Esophagus muscularis mucosa (tissue), 4 donors: ENCODE data around the gene TNFRSF14. TPM values are rescaled to one million over a fixed set of nuclear protein-coding genes. Genes with fewer than 3 reads are reported as not detected.

Source experiments
- DNase-seq: peaks from one replicate; pipeline ENCODE4 v3.0.0-alpha.2; 2017; ENCODE audit errors: extremely low spot score
- H3K27ac ChIP-seq, 4 donors: fragments of 200-600 bp; sonication (generic); replicated peaks in 1 of 4; 1 replicate in 3 of 4; 2 replicates in 1 of 4; pipeline ENCODE4 v1.5.1; 2016 to 2019; ENCODE audit warnings: mild to moderate bottlenecking in 1 of 4
- H3K27me3 ChIP-seq, 4 donors: fragments of 200-600 bp; sonication (generic); one replicate each; pipeline versions ENCODE4 v1.5.1 to v1.6.0; 2016 to 2019
- H3K36me3 ChIP-seq, 4 donors: fragments of 200-600 bp; sonication (generic); one replicate each; pipeline ENCODE4 v1.5.1; 2016 to 2019
- H3K4me1 ChIP-seq, 4 donors: fragments of 200-600 bp; sonication (generic); one replicate each; pipeline ENCODE4 v1.5.1; 2016 to 2019
- H3K4me3 ChIP-seq, 4 donors: fragments of 200-600 bp; sonication (generic); 1 replicate in 2 of 4; 2 replicates in 2 of 4; pipeline ENCODE4 v1.5.1; 2016 to 2019; ENCODE audit warnings: mild to moderate bottlenecking in 4 of 4, moderate library complexity in 1 of 4
- H3K9me3 ChIP-seq, 4 donors: fragments of 200-600 bp; sonication (generic); 1 replicate in 3 of 4; 2 replicates in 1 of 4; pipeline ENCODE4 v1.5.1; 2016 to 2019
- CTCF ChIP-seq, 3 experiments: fragments of 200-600 bp in 2 of 3; fragments of 450-650 bp in 1 of 3; sonication (generic) in 2 of 3; IDR thresholded peaks; one replicate each; pipeline ENCODE4 v1.5.1; 2017 to 2019; ENCODE audit warnings: antibody characterized with exemption in 3 of 3, mild to moderate bottlenecking in 2 of 3, moderate library complexity in 1 of 3
- EP300 ChIP-seq: sonication (generic); formaldehyde crosslinking; IDR thresholded peaks from one replicate; pipeline ENCODE4 v1.6.1; 2017; ENCODE audit warnings: antibody characterized with exemption
- POLR2A ChIP-seq: fragments of 450-650 bp; IDR thresholded peaks from one replicate; pipeline ENCODE4 v1.6.1; 2017; ENCODE audit warnings: antibody characterized with exemption, moderate library complexity, mild to moderate bottlenecking, low read depth
- POLR2AphosphoS5 ChIP-seq, 2 donors: sonication (generic); formaldehyde crosslinking; IDR thresholded peaks; one replicate each; pipeline ENCODE4 v1.6.1; 2017; ENCODE audit warnings: antibody characterized with exemption in 2 of 2
- WGBS: methylation state at CpG from one replicate; pipeline ENCODE4 v1.1.5; 2018; 5-methylcytosine and 5-hydroxymethylcytosine counted together
- intact Hi-C: fragments of 100-400 bp; cut with DNase I; formaldehyde crosslinking; loops from one replicate; pipeline ENCODE4 v1.15.1; 2023
- total RNA-seq, 4 donors: library from RNA; depleted of rRNA; stranded (reverse); fragments of >200 nt; gene quantifications; one replicate each; pipeline versions ENCODE4 v1.1.0 to v1.2.1, GENCODE V29; 2016

The TNFRSF14 gene
- total RNA-seq, 4 donors from 2014 or later: 26.2 to 49.2 (median 42.5) TPM

- peaks cover 0 to 4% (median 1%) of the 10 kb centered on the region in 4 donors for H3K36me3 ChIP-seq
- intact Hi-C loops: no loop called here
- no peak overlapping the region for H3K4me3 ChIP-seq
- H3K27ac ChIP-seq: no peak overlapping the region
- no peak for DNase-seq
- peaks cover 0 to 53% (median 3%) of the 10 kb centered on the region in 4 donors for H3K27me3 ChIP-seq
- 96% methylated on average over 4 of the region's 17 CpGs for WGBS
- H3K4me1 ChIP-seq: peaks cover 8 to 16% (median 12%) of the 10 kb centered on the region in 4 donors
- H3K9me3 ChIP-seq: peaks cover 0 to 14% (median 6%) of the 10 kb centered on the region in 4 donors
- TF ChIP-seq CTCF (IDR thresholded peaks at IDR 0.05) (no peak), POLR2AphosphoS5 (IDR thresholded peaks at IDR 0.05) (no peak), POLR2A (no peak), EP300 (no peak)
These were observed 38.5 kb downstream of the TNFRSF14 start for GRCh38 chr1:2594641-2595131.

GRCh38 chr1:2595261-2595811 is 39.2 kb downstream of the TNFRSF14 start:
- TF ChIP-seq POLR2AphosphoS5 (IDR thresholded peaks at IDR 0.05) (no peak), EP300 (no peak), POLR2A (no peak), CTCF (IDR thresholded peaks at IDR 0.05) (no peak)

GRCh38 chr1:2595812-2596529 is 39.8 kb downstream of the TNFRSF14 start:
- no peaks in the 10 kb centered on the region for H3K36me3 ChIP-seq
- peaks cover 0 to 18% (median 7%) of the 10 kb centered on the region in 4 donors for H3K9me3 ChIP-seq
- TF ChIP-seq POLR2A (no peak), EP300 (no peak), POLR2AphosphoS5 (IDR thresholded peaks at IDR 0.05) (no peak)
- intact Hi-C loops: no loop called here
- H3K27ac ChIP-seq: no peak overlapping the region
- peaks cover 0 to 53% (median 3%) of the 10 kb centered on the region in 4 donors for H3K27me3 ChIP-seq
- H3K4me1 ChIP-seq: peaks cover 8 to 16% (median 12%) of the 10 kb centered on the region in 4 donors
- DNase-seq: no peak
- no peak overlapping the region for H3K4me3 ChIP-seq
- WGBS: 89% methylated on average over 23 of the region's 31 CpGs

More at GRCh38 chr1:2595261-2595811, 39.2 kb downstream of the TNFRSF14 start:
- Histone ChIP-seq H3K36me3 (no peaks in the 10 kb centered on the region), H3K27ac (no peak overlapping the region), H3K27me3 (peaks cover 0 to 53% (median 3%) of the 10 kb centered on the region in 4 donors), H3K4me1 (peaks cover 8 to 16% (median 12%) of the 10 kb centered on the region in 4 donors), H3K4me3 (no peak overlapping the region), H3K9me3 (peaks cover 0 to 14% (median 6%) of the 10 kb centered on the region in 4 donors)
- 65% methylated on average over 6 of the region's 19 CpGs for WGBS
- intact Hi-C loops: no loop called here
- DNase-seq: no peak

- Histone ChIP-seq H3K4me1 (peaks cover 8 to 16% (median 12%) of the 10 kb centered on the region in 4 donors), H3K27me3 (peaks cover 0 to 53% (median 3%) of the 10 kb centered on the region in 4 donors), H3K36me3 (no peaks in the 10 kb centered on the region), H3K27ac (no peak overlapping the region), H3K4me3 (no peak overlapping the region), H3K9me3 (peaks cover 0 to 26% (median 7%) of the 10 kb centered on the region in 4 donors)
- no peak for TF ChIP-seq POLR2A
- WGBS: 91% methylated on average over 19 of the region's 28 CpGs
- intact Hi-C loops: no loop called here
- no peak for DNase-seq
These were observed 40.6 kb downstream of the TNFRSF14 start for GRCh38 chr1:2596530-2597333.

GRCh38 chr1:2597441-2598328 is 41.5 kb downstream of the TNFRSF14 start:
- 81% methylated on average over 30 of the region's 34 CpGs for WGBS
- H3K27me3 ChIP-seq: peaks cover 0 to 57% (median 3%) of the 10 kb centered on the region in 4 donors
- H3K4me1 ChIP-seq: peaks cover 8 to 16% (median 12%) of the 10 kb centered on the region in 4 donors
- no peak overlapping the region for H3K4me3 ChIP-seq
- H3K36me3 ChIP-seq: no peaks in the 10 kb centered on the region
- peaks cover 0 to 32% (median 7%) of the 10 kb centered on the region in 4 donors for H3K9me3 ChIP-seq
- no peak for DNase-seq
- H3K27ac ChIP-seq: no peak overlapping the region
- intact Hi-C loops: no loop called here
- no peak for TF ChIP-seq CTCF (IDR thresholded peaks at IDR 0.05)
- no peak for TF ChIP-seq POLR2AphosphoS5 (IDR thresholded peaks at IDR 0.05)
- TF ChIP-seq POLR2A: no peak
- no peak for TF ChIP-seq EP300
